GM08714 (cell line): Measurements from ENCODE around the gene ADARB1.

ENCODE experiments used
- H3K4me3 ChIP-seq: fragments of 200-500 bp; sonication (Bioruptor generic); 2 replicates; pipeline ENCODE4 v1.5.1; 2014; ENCODE audit warnings: mild to moderate bottlenecking, low read length, inconsistent platforms
- ZNF274 ChIP-seq: IDR thresholded peaks from 2 replicates; pipeline ENCODE4 v1.6.1; 2012; ENCODE audit warnings: mild to moderate bottlenecking, low read depth, low read length

Gene ADARB1

GRCh38 chr21:45113543-45113942 is 39.2 kb downstream of the ADARB1 start:
- no peak for TF ChIP-seq ZNF274
- H3K4me3 ChIP-seq, result no peak overlapping the region

- TF ChIP-seq ZNF274, result no peak
- H3K4me3 ChIP-seq, result no peak overlapping the region
Observed at GRCh38 chr21:45114072-45114471, 39.7 kb downstream of the ADARB1 start.

GRCh38 chr21:45114475-45114874 is 40.1 kb downstream of the ADARB1 start:
- no peak overlapping the region for H3K4me3 ChIP-seq
- TF ChIP-seq ZNF274, result no peak

- no peak for TF ChIP-seq ZNF274
- H3K4me3 ChIP-seq, result no peak overlapping the region
Observed at GRCh38 chr21:45115141-45115540, 40.8 kb downstream of the ADARB1 start.

- no peak overlapping the region for H3K4me3 ChIP-seq
- no peak for TF ChIP-seq ZNF274
Observed at GRCh38 chr21:45116066-45116465, 41.7 kb downstream of the ADARB1 start.

- no peak for TF ChIP-seq ZNF274
- no peak overlapping the region for H3K4me3 ChIP-seq
Observed at GRCh38 chr21:45117314-45117713, 42.9 kb downstream of the ADARB1 start.

GRCh38 chr21:45118099-45118498 is 43.7 kb downstream of the ADARB1 start:
- H3K4me3 ChIP-seq, result no peak overlapping the region
- no peak for TF ChIP-seq ZNF274

GRCh38 chr21:45119812-45120211 is 45.4 kb downstream of the ADARB1 start:
- no peak for TF ChIP-seq ZNF274
- no peak overlapping the region for H3K4me3 ChIP-seq

GRCh38 chr21:45120975-45121374 is 46.6 kb downstream of the ADARB1 start:
- H3K4me3 ChIP-seq, result no peak overlapping the region
- no peak for TF ChIP-seq ZNF274

- no peak overlapping the region for H3K4me3 ChIP-seq
- no peak for TF ChIP-seq ZNF274
Observed at GRCh38 chr21:45122030-45122429, 47.6 kb downstream of the ADARB1 start.

- no peak overlapping the region for H3K4me3 ChIP-seq
- TF ChIP-seq ZNF274, result no peak
Observed at GRCh38 chr21:45122432-45123132, 48.2 kb downstream of the ADARB1 start.

GRCh38 chr21:45123440-45123839 is 49.1 kb downstream of the ADARB1 start:
- H3K4me3 ChIP-seq, result no peak overlapping the region
- TF ChIP-seq ZNF274, result no peak

GRCh38 chr21:45124596-45124995 is 50.2 kb downstream of the ADARB1 start:
- no peak for TF ChIP-seq ZNF274
- H3K4me3 ChIP-seq, result no peak overlapping the region

- no peak overlapping the region for H3K4me3 ChIP-seq
- no peak for TF ChIP-seq ZNF274
Observed at GRCh38 chr21:45125357-45125756, 51.0 kb downstream of the ADARB1 start.

- no peak overlapping the region for H3K4me3 ChIP-seq
- TF ChIP-seq ZNF274, result no peak
Observed at GRCh38 chr21:45126204-45126626, 51.8 kb downstream of the ADARB1 start.

- no peak overlapping the region for H3K4me3 ChIP-seq
- TF ChIP-seq ZNF274, result no peak
Observed at GRCh38 chr21:45126983-45127382, 52.6 kb downstream of the ADARB1 start.

- no peak overlapping the region for H3K4me3 ChIP-seq
- TF ChIP-seq ZNF274, result no peak
Observed at GRCh38 chr21:45127937-45128336, 53.6 kb downstream of the ADARB1 start.
